Kidney tubule cell (primary cell): ENCODE measurements around the gene ZNF319.

Experiments
- DNase-seq: peaks from one replicate; pipeline ENCODE4 v3.0.0-alpha.2; 2018; ENCODE audit warnings: low spot score

The ZNF319 gene

DNA sequence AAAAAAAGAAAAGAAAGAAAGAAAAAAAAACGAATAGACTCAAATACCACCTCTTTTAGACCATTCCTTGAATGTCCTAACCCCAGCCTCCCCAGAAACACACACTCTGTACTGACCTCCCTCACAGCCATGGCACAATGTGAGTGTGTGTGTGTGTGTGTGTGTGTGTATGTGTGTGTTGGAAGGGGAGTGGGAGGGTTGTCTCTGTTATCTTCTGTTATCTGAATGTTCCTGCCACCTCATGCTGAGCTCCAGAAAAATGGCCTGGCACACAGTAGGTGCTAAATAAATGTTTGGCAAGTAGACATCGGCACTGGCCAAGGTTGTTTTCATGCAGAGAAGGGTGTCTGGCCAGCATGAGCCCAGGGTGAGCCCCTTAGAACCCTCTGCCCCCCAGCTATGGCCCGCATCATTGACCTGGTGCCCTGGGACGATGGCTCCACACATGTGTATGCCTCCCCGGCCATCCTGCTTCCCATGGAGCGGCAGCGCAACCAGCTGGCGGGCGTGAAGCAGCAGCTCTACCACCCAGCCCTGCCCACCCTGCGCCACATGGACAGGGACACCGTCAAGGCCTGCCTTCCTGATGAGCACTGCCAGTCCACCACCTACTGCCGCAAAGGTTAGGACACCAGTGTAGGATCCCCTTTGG, 22.9 kb downstream of the ZNF319 start:
- no peak for DNase-seq

GRCh38 chr16:57976331-57976796, 24.1 kb downstream of the ZNF319 start:
- DNase-seq, result no peak

DNA sequence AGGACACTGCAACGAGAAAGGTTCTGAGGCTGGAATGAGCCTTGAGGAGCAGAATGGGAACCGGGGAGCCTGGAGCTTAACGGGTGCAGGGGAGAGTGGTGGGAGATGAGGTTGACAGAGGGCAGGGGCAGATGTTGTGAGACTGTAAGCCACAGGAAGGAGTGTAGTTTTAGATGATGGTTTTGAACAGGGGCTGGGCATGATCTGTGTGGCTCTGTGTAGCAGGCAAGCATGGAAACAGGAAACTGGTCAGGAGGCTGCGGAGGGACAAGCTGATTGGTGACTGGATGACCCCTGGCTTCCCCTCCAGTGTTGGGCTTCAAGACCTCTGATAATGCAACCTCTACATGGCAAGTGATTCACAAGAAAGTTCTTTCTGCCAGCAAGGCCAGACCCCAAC, 28.2 kb downstream of the ZNF319 start:
- no peak for DNase-seq

DNA sequence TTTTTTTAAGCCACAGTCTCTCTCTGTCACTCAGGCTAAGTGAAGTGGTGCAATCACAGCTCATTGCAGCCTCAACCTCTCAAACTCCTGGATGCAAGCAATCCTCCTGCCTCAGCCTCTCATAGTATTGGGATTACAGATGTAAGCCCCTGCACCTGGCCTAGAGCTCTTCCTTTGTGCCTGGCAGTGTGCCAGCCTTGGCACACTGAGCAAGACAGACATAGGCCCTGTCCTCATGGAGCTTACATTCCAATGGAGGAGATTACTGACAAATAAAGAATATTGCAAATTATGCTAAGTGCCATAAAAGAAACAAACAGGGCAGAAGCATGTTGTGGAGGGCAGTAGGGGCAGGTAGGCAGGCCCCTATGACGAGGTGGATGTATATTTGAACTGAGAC, 28.6 kb downstream of the ZNF319 start:
- no peak for DNase-seq

DNA sequence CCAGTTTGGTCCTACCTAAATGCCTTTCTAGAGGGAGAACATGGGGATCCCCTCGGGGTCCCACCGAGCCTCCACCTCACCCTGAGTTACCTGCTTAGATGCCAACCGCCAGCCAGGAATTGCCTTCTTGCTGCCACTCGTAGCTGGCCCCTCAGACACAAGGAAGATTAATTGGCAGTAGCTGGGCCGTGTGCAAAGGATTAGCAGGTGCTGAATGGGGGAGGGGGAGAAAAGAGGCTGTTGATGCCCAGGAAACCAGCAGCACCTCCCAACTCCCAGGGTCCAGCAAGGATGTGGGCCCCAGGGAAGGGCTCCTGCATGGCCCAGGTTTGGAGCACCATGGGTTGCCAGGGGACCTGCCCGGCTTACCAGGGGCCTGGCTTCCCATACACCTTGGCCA, 29.5 kb downstream of the ZNF319 start, which contains the start of gene CNGB1:
Gene CNGB1 (minus strand): TSS at position 159 of the 400 bp plus-strand sequence. CDS start 3,842 bp downstream, outside the sequence.
- DNase-seq, result no peak

GRCh38 chr16:57970319-57970718, 30.2 kb downstream of the ZNF319 start:
- DNase-seq, result no peak

- no peak for DNase-seq
Observed at GRCh38 chr16:57969451-57970123, 30.9 kb downstream of the ZNF319 start.

DNA sequence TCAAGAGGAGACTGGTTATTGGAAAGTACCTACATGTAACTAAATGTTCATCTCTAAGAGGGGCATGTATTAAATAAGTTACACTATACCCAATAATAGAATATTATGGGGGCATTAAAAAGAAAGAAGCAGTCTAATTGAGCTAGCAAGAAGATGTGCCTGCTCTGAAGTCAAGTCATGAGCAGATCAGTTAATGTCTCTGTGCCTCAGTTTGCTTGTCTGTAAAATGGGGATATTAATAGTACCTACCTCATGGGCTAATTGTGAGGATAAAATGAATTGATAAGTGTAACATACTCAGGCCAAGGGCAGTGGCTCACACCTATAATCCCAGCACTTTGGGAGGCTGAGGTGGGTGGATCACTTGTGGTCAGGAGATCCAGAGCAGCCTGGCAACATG, 32.6 kb downstream of the ZNF319 start:
- DNase-seq, result no peak

- no peak for DNase-seq
Observed at GRCh38 chr16:57966986-57967385, 33.5 kb downstream of the ZNF319 start.

DNA sequence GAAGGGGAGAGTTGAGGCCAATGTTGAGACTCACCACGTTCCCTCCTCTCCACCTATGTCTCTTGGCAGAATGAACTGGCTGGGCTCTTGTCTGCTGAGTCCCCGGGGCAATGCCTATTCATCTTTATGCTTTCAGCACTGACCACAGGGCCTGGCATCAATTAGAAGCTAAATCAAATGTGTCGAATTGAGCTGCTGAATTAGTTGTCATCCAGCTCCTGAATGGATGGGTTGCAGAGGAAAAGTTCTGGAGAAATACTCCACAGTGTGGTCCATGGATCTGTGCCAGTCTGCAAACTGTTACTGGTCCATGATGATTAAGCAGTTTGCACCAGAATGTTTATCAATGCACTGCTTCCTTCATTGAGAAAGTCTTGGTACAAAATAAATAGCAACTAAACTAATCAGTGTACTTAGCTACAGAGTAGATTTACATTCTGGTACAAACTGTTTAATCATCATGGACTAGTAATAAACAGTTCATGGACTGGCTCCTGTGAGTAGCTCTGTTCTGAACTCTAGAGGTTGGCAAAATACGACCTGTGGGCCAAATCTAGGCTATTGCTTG, 34.2 kb downstream of the ZNF319 start:
- DNase-seq, result no peak

DNA sequence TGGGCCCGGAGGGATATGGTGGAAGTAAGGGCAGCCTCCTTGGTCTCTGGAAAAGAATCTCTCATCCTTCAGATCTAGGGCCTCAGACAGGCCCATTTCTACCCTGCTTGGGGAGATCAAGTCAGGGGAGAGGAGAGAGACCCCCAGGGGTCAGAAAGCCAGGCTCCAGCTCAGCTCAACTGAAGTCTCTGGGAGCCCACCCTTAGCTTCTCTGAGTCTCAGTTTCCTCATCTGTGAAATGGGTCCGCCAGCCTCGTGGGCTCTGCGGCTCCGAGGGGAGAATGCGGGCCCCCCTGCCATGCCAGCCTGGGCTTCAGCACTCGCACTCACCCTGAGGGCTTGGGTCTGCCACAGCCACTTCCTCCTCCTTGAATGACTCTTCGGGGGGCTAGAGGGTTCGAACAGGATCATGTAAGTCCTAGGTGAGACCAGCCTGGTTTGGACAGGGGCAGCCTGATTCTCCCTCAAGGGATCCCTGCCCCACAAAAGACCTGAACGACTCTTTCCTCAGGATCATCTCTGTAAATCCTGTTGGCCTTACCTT, 36.2 kb downstream of the ZNF319 start:
- DNase-seq, result no peak

DNA sequence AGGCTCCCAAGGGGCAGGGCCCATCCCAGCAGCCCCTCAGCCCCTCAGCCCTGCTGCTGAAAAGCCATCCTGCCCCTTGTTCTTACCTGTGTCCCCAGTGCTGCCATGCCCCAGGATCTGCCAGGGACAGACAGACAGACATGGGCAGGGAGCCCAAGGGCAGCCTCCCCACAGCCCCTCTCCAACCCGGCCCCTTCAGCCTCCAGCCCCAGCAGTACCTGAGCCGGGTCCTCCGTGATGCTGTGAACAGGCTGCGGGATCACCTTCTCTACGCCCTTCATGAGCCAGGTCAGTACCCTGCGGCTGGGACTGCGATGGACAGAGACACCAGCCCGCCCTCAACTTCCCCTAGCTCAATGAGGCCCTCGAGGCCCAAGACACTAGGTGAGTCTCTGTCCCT, 37.7 kb downstream of the ZNF319 start:
- no peak for DNase-seq

DNA sequence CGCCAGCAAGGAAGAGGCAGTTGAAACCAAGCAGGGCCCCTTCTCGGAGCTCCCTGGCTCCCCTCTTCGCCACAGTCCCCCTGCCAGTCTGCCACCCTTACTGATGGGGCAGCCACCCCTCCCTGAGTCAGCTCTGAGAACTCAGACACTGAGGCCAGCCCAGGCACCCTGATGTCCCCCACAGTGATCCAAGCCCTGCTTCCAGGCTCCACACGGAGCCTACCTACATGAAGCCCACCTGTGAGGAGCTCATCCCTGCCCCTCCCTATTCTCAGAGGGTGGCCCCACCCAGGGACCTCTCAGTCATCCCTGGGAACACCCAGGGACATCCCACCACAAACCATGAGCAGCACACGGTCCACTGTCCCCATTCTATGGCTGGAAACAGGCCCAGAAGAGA, 38.4 kb downstream of the ZNF319 start:
- DNase-seq, result no peak

GRCh38 chr16:57961538-57961937, 38.9 kb downstream of the ZNF319 start:
- no peak for DNase-seq

DNA sequence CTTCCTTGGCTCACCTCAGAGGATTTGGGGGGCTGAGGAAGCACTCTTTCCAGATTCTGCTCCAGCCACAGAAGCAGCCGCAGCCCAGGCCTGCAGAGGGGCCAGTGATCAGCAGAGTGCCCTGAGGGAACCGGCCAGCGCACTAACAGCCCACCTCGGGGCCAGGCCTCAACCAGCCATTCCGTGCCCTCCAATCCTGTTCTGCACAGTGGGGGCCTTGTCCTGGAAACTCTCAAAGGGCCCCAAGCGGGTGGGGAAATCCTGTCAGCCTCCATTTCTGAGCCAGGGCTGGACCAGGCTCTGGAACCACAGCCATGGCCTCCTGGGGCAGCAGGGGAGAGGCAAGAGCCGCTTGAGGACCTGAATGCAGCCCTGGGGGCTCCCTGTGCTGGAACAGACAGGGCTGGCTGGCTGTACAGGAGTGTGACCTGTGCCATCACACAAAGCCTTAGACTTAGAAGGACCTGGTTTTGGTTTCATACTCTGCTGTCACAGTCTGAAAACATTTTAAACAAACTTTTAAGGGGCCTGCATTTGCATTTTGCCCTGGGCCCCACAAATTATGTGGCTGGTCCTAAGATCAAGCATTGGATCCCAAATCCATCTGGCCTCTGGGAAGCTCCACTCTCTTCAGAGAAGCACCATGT, 39.5 kb downstream of the ZNF319 start:
- no peak for DNase-seq

GRCh38 chr16:57960310-57960709, 40.2 kb downstream of the ZNF319 start:
- no peak for DNase-seq

DNA sequence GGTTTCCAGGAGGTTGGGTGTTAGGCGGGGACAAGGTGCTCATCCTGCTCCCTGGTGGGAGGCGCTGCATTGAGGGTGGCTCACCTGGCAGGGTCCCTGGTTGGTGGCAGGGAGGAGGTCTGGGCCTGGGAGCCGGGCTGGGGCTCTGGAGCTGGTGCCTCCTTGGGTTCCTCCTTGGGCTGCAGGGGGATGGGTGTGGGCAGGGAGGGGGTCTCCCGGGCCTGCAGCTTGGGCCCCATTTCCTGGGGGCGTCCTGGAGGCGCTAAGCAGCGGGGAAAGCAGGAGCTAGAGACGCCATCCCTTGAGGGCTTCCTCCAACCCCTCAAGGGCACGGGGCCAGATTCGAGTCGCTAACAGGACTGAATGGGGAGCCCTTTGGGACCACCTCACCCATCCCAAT, 40.7 kb downstream of the ZNF319 start:
- no peak for DNase-seq

DNA sequence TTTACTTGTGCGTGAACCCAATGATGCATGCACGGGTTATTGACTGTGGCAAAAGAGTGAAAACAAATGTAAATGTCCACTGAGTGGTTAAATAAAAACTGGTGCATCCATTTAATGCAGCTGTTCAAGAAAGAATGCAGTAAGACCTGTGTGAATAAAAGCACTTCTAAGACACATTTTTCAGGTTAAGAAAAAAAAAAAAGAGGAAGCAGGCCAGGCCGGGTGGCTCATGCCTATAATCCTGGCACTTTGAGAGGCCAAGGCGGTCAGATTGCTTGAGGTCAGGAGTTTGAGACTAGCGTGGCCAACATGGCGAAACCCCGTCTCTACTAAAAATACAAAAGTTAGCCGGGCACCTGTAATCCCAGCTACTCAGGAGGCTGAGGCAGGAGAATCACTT, 41.4 kb downstream of the ZNF319 start:
- DNase-seq, result no peak

DNA sequence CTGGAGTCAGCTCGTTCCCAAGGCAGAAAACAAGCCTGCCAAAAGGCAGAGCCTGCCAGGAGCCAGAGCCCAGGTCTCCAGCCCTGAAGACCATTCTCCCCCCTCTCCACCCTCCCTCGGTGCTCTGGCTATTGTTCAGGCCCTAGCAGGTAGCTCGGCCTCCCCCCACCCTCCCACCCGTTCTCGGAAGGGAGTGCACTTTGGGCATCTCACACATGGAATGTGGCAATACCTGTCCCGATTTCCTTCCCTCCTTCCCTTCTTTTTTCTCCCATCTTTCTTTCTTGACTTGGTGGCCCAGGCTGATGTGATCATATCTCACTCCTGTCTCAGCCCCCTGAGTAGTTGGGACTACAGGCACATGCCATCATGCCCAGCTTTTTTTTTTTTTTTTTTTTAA, 41.9 kb downstream of the ZNF319 start:
- no peak for DNase-seq

GRCh38 chr16:57957673-57958392, 42.6 kb downstream of the ZNF319 start:
- DNase-seq, result no peak

- DNase-seq, result no peak
Observed at GRCh38 chr16:57956924-57957672, 43.4 kb downstream of the ZNF319 start.
